GM19395 (cell line): ENCODE results near the gene ARHGAP28.

Experiments
- ATAC-seq: cut with Tn5 transposase; IDR thresholded peaks from one replicate; pipeline ENCODE4 v1.9.1; 2021; ENCODE audit warnings: mild to moderate bottlenecking, moderate library complexity; ENCODE audit not compliant: unreplicated experiment

ARHGAP28 gene

GRCh38 chr18:6732952-6733351, 3.4 kb downstream of the ARHGAP28 start:
- ATAC-seq = no peak

GRCh38 chr18:6733758-6734157, 4.2 kb downstream of the ARHGAP28 start:
- ATAC-seq = no peak

- ATAC-seq = no peak
Observed at GRCh38 chr18:6734726-6735430, 5.4 kb downstream of the ARHGAP28 start.

- no peak for ATAC-seq
Observed at GRCh38 chr18:6737833-6738232, 8.3 kb downstream of the ARHGAP28 start.

- no peak for ATAC-seq
Observed at GRCh38 chr18:6738622-6739021, 9.1 kb downstream of the ARHGAP28 start.

GRCh38 chr18:6741232-6741663, 11.7 kb downstream of the ARHGAP28 start:
- ATAC-seq = no peak

GRCh38 chr18:6741786-6742185, 12.3 kb downstream of the ARHGAP28 start:
- ATAC-seq = no peak

- no peak for ATAC-seq
Observed at GRCh38 chr18:6743999-6744398, 14.5 kb downstream of the ARHGAP28 start.

GRCh38 chr18:6744816-6745455, 15.4 kb downstream of the ARHGAP28 start:
- ATAC-seq = no peak

- ATAC-seq = no peak
Observed at GRCh38 chr18:6745504-6746031, 16.1 kb downstream of the ARHGAP28 start.

GRCh38 chr18:6746386-6746960, 17.0 kb downstream of the ARHGAP28 start:
- no peak for ATAC-seq

GRCh38 chr18:6747646-6748045, 18.1 kb downstream of the ARHGAP28 start:
- no peak for ATAC-seq

GRCh38 chr18:6748241-6748640, 18.7 kb downstream of the ARHGAP28 start:
- ATAC-seq = no peak

GRCh38 chr18:6750411-6750810, 20.9 kb downstream of the ARHGAP28 start:
- ATAC-seq = no peak

- ATAC-seq = no peak
Observed at GRCh38 chr18:6751222-6751621, 21.7 kb downstream of the ARHGAP28 start.

GRCh38 chr18:6752202-6752860, 22.8 kb downstream of the ARHGAP28 start:
- no peak for ATAC-seq

GRCh38 chr18:6755107-6755506, 25.6 kb downstream of the ARHGAP28 start:
- ATAC-seq = no peak

- no peak for ATAC-seq
Observed at GRCh38 chr18:6757931-6758330, 28.4 kb downstream of the ARHGAP28 start.

- no peak for ATAC-seq
Observed at GRCh38 chr18:6759579-6759978, 30.1 kb downstream of the ARHGAP28 start.

- ATAC-seq = no peak
Observed at GRCh38 chr18:6763524-6763923, 34.0 kb downstream of the ARHGAP28 start.

GRCh38 chr18:6764382-6764781, 34.9 kb downstream of the ARHGAP28 start:
- ATAC-seq = no peak
